PC-9 (cell line): ENCODE data around the gene DLG2.

Experiments used
- EZH2 ChIP-seq: fragments of 200-600 bp; sonication (generic); IDR thresholded peaks from 2 replicates; pipeline ENCODE4 v1.8.0; 2017; ENCODE audit warnings: antibody characterized with exemption, low read depth
- TF ChIP-seq, protein P1 (sequence below): fragments of 200-600 bp; sonication (generic); conservative IDR thresholded peaks from 2 replicates; pipeline ENCODE4 v1.6.1; 2017; ENCODE audit warnings: mixed run types, antibody characterized with exemption, mild to moderate bottlenecking, moderate library complexity

GRCh38 chr11:83649528-83649855 lies 1977.7 kb downstream of the DLG2 start:
- TF ChIP-seq, protein P1, sequence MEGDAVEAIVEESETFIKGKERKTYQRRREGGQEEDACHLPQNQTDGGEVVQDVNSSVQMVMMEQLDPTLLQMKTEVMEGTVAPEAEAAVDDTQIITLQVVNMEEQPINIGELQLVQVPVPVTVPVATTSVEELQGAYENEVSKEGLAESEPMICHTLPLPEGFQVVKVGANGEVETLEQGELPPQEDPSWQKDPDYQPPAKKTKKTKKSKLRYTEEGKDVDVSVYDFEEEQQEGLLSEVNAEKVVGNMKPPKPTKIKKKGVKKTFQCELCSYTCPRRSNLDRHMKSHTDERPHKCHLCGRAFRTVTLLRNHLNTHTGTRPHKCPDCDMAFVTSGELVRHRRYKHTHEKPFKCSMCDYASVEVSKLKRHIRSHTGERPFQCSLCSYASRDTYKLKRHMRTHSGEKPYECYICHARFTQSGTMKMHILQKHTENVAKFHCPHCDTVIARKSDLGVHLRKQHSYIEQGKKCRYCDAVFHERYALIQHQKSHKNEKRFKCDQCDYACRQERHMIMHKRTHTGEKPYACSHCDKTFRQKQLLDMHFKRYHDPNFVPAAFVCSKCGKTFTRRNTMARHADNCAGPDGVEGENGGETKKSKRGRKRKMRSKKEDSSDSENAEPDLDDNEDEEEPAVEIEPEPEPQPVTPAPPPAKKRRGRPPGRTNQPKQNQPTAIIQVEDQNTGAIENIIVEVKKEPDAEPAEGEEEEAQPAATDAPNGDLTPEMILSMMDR: no peak
- TF ChIP-seq EZH2: no peak
